ENCODE data around the gene COMT.
"Not testable (repeated sequence)": the region's sequence is repeated elsewhere in the genome, so short reads cannot be mapped to it uniquely, and the experiment has no call there.

Gene COMT

DNA sequence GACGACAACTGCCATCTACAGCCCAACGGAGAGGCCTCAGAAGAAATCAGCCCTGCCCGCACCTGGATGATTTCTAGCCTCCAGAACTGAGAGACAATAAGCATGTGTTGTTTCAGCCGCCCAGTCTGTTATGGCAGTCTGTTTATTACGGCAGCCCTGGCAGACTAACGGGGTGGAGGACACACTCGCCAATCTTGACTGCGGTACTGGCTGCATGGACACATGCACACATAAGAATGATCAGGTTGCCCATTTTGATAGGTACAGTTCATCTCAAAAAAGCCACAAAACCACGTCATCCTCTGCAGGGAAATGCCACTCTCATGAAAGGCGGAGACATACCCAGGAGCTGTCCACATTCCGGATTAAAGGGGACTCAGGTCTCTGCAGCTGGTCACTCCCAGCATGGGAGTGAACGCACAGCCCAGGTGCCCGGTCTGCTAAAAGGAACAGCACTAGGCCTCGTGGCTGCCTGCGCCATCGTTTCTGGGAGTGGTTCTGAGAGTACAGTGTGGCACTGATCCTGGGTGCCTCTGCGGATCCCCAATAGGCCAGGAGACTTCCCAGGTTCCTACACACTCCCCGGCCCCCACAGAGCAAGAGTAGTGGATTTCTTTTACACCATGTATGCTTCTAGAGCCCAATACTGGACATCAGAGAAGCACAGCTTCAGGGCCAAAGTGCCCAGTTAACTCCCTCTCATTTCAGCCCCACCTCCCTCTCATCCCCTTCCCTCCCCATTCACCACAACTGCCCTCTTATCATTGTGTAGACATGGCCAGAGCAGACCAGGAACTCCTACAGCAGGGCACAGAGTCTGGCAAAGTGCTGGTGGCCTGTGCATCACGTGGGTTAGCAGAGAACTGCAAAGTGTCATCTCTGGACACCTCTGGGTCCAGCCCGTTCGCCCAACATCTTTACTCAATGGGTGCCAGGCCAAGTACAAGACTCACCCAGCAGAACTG lies 11.7 kb upstream of the COMT start:
- DNase-seq = no peak

DNA sequence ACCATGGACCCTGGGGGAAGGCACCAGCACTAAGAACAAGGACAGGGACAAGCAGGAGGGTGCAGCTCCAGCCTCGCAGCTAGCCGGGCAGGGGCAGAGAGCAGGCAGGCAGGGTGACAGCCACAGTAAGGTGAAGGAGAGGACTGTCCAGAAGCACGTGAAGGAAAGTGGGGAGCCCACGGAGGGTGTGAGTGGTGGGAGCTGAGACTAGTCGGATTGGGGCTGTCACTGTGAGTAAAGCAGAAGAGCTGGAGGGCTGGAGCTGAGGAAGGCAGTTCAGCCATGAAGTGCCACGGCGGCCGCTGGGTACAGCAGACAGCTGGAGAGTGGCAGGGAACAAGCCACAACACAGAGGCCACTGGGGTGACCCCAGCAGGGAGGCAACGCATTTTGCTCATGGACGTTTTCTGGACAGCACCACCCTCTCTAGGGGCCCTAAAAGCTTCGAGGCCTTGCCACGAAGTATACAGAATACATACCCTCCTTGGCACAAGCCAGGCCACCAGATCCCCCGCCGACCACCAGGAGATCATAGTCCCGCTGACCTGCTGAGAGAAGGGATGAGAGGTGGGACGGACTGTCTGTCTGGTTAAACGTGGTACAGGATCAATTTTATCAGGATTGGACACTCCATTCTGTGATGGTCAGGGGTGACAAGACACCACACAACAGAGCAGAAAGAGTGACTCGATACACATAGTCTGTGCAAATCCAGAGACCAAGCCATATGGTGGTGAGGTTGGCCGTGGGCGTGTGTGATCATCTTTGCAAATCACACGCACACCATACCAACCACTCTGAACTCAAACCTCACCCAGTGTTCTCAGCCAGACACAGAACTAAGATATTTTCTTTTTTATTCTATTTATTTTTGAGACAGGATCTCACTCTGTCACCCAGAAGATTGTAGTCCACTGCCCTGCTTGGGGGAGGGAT lies 10.8 kb upstream of the COMT start:
- no peak for DNase-seq

DNA sequence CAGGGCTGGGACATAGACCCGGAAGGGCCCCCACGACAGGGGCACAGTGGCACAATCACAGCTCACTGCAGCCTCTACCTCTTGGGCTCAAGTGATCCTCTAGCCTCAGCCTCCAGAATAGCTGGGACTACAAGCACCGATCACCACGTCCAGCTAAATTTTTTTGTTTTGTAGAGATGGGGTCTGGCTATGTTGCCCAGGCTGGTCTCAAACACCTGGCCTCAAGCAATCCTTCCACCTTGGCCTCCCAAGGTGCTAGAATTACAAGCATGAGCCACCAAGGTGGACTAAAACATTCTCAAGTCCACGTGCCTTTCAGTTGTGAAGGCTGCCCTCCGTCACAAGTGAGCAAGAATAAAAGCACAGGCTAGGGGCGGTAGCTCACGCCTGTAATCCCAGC lies 10.1 kb upstream of the COMT start:
- no peak for DNase-seq

DNA sequence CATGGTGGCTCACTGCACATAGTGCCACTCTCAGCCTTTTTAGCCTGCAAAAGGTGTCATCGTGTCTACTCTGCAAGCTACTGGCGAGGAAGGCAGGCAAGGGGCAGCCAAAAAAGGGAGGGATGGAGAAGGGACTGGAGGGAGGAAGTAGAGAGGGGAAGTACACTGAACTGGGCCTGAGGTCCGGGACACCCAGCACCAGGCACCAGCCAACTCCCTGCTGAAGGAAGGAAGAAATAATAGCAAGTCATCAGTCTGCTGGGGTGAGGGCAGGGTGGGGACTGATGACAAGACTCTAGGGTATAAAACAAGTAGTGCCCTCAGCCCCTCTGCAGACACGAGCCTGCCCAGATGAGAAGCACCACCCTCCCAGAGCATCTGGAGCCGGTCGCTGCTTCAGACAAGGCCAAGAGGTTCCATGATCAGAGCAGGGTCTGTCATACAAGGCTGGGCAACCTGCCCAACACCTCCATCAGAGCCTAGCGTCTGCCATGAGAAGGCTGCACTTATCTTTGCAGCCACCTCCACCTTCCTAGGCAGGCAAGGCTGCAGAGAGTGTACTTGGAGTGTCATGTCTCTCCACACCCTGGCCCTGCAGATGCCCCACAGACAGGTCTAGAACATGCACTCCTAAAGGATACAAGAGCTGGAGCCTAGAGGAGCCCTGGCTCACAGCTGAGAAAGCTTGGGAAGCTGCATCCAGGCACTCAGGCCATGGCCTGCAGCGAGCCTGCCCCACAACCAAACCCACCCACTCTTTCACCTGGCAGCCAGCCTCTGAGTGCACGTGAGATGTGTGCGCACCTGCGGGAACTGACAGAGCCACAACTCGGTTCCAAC lies 9.0 kb upstream of the COMT start:
- DNase-seq = no peak

DNA sequence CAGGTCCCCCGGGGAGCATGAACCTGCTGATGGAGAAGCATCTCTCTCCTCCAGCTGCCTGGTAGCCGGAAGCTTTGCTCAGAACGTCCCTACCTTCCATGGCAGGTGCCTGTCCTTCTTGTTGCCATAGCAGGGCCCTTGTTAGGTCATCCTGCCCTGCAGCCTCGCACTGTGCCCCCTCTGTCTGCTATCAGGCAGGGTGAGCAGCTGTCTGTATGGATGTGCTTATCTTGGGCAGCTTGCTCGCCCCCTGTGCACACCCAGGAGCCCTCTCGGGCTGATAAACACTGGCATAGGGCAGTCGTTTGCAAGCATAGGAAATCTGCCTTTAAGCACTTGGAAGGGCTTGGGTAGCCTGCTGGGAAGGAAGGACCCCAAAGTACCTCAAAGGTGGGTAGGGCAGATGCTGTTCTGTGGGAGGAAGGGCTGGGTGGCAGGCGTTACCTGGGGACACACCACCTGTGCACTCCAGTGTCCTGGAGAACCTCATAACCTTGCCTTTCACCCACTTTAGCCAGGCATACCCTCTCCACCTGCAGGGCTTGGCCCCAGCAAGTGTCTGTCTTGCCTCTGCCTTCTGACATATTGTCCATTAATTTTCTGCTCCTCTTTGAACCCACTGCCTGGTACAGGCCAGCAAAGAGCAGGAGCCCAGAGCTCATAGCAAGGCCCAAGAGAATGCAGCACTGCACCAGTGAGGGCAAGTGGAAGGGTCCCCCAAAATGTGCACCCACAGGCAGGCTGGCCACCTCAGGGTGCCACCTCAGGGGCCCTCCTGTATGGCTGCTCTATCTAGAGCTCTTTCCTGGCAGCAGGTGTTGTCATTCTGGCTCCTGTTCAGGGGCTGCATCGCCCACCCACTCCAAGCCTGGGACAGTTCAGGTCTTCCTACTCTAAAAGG lies 8.0 kb upstream of the COMT start:
- DNase-seq = no peak

DNA sequence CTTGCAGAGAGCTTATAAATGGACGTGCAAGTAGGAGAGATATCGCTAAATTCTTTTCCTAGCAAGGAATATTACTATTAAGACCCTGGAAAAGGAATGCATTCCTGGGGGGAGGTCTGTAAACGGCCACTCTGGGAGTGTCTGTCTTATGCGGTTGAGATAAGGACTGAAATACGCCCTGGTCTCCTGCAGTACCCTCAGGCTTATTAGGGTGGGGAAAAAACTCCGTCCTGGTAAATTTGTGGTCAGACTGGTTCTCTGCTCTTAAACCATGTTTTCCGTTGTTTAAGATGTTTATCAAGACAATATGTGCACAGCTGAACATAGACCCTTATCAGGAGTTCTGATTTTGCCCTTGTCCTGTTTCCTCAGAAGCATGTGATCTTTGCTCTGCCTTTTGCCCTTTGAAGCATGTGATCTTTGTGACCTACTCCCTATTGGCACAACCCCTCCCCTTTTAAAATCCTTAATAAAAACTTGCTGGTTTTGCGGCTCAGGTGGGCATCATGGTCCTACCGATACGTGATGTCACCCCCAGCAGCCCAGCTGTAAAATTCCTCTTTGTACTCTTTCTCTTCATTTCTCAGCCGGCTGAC lies 6.4 kb upstream of the COMT start:
- DNase-seq = not testable (repeated sequence)

DNA sequence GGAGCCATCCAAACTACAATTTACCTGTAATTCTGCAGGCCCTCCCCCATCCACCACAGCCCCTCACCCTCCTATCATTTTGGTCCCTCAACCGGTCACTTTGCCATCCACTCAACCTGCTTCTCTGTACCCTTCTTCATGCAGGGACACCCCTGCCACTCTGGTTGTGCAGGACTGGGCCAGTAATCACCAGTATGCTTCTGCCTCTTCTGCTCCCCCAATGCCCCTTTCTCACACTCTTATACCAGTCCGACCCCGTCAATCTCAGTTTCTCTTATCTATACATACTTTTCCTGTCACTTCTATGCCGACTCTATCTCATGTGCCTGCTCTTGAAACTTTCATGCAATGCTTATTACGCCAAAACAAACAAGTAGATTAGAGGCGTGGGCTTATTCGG lies 5.1 kb upstream of the COMT start:
- DNase-seq = no peak

DNA sequence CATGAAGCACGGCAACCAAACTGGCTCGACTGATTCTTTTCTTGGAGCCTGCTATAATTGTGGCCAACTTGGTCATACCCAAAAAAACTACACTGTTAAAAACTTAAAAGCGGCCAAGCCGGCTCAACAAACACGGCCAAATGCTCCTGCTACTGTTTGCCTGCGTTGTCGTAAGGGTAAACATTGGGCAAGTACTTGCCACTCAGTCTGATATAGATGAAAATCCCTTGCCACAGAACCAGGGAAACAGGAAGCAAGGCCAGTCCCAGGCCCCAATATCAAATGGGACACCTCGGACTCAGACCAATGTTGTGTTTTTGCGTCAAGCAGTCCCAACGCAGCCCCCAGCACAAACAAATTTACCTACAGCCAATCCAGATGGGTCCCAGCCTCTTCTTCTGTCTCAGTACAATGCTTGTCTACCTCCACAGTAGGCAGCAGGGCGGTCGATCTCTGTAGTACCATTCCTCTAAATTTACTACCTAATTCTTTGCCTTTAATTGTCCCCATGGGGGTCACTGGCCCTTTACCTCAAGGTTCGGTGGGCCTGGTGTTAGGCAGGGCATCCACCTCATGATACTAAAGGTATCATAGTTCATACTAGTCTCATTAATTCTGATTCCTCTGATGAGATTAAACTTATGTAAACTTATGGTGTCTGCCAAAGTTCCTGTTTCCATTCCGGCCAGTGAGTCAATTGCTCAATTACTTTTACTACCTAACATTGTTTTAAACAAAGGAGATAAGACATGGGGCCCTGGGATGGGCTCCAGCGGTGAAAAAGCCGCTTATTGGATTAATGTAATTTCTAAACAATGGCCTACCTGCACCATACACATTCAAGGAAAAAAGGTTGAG lies 3.7 kb upstream of the COMT start:
- no peak for DNase-seq

DNA sequence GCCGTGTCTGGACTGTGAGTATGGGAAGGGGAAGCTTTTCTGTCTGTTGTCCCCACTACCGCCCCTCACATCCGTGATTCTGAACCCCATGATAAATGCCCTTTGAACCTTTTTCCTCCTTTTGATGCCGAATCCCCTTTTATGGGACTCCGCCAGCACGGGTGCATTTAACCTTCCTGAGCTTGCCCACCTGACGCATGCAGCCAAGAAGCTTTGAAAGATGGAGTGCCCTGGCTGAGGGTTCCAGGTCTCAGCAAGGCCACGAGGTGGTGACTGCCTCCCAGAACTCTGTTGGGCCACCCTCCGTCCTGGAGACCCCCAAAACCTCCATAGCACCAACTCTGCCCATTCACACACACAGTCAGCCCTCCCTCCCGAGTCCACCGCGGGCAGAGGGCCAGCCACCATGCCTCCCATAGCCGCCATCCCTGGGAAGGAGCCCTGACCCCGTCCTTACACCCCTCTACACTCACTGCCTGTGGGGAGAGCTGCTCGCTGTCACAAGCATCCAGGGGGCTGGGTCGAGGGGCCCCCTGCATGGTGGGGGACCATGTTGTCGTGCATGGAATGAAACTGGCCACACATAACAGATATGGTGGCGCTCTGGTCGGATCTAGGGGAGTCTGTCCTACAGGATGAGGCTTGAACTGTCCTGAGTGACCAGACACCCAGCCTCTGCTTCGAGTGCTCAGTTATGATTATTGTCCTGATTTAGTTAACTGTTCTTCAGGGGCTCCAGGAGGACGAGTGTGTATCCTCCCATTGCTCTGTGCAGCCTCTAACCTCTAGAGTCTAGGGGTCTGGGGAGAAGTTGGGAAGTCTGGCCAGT lies 822 bp upstream of the COMT start:
- DNase-seq = no peak

DNA sequence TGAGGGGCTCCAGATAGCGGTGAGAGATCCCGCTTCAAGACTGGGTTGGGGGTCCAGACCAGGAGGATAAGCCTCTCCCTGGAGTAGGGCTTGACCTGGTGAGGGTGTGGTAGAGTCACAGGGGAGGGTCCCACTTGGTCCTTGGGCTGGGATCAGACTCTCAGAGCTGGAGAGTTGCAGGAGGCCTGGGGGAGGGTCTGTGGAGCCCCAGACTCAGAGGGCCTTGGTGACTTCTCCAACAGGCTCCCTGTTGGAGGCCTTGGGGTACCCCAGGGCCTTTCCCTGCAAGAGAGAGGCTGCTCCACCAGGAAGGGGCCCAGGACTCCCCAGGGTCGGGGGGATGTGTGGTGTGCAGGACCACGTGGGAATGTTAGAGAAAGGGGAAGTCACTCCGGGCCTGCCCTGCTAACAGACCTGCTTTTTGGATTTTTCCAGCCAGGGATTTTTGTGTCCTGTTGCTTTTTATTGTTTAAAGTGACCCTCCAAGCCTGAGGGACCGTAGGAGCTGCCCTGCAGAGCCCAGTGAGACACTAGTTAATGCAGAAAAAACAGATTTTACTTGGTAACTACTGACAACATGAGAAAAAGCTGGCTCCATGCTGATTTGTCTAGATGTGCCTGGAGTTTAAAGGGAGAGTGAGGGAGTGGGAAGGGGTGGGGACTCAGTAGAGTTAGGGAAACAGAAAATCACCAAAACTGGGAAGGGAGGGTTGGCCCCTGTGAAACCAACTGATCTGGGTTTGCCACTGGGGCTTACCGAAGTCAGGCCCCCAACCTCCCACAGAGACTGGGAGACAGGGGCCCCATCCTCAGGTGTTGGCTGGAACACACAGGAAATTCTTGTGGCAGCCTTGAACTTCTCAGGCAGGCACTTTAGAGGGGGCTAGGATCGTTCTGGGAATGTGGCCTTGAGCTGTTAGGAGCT lies 847 bp downstream of the COMT start:
- DNase-seq = peak; percentile 23

DNA sequence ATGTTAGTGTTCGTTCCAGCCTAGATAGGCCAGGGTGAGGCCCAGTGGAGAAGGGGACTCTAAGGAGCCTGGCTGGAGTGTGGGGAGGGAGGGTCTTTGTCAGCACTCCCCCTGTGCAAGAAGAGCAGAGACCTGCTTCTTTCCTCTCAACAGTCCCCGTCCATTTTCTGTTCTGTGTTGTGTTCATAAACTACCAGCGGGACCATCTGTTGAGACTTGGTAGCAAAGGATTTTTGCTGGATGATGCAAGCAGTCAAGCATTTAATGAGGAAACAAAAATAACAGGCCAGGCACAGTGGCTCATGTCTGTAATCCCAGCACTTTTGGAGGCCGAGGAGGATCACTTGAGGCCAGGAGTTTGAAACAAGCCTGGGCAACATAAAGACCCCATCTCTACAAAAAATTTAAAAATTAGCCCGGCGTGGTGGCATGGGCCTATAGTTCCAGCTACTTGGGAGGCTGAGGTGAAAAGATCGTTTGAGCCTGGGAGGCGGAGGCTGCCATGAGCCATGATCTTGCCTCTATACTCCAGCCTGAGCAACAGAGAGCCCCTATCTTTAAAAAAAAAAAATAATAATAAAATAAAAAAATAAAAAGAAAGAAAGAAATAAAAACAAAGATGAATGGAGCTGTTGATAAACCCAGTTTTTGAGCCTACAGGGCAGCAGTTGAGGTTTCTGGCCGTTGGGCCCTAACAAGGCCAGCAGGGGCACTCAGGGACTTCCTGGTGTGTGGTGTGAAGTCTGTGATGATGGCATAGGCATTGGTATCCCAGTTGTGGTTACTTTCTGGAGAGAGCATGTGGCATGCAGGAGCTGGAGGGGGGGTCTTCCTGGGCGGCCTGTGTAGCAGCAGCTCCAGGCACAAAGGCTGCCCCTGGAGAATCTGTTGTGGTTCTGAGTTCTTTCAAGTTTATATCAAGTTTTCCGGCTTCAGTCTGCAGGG lies 1.8 kb downstream of the COMT start:
- no peak for DNase-seq

DNA sequence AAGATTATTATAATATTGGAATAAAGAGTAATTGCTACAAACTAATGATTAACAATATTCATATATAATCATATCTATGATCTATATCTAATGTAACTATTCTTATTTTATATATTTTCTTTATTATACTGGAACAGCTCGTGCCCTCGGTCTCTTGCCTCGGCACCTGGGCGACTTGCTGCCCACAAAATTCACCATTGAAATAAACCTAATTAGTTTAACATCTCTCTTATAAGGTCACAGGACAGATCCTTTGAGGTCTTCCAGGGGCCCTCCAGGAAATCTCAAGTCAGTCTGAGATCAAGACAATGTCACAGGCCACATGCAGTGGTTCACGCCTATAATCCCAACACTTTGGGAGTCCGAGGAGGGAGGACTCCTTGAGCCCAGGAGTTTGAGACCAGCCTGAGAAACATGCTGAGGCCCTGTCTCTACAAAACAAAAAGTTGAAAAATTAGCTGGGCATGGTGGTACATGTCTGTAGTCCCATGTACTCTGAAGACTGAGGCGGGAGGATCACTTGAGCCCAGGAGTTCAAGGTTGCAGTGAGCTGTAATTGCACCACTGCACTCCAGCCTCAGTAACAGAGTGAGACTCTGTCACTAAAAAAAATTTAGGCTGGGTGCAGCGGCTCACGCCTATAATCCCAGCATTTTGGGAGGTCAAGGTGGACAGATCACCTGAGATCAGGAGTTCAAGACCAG lies 6.6 kb downstream of the COMT start:
- DNase-seq = no peak

DNA sequence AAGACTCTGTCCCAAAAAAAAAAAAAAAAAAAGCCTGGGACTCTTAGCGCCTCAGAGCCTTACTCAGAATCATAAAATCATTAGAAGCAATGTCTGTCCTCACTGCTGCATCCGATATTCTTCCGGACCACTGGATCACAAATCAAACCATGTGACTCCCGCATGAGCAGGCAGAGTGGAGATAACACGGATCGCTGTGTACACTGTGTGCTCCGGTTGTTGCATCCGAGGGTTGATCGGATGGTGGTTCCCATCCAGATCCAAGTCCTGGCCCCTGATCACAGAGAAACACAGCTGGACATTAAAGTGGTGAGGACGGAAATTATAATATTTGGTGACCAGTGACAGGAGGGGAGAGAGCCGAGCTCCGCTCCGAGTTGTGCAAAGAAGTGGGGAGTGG lies 9.8 kb downstream of the COMT start:
- DNase-seq = no peak

DNA sequence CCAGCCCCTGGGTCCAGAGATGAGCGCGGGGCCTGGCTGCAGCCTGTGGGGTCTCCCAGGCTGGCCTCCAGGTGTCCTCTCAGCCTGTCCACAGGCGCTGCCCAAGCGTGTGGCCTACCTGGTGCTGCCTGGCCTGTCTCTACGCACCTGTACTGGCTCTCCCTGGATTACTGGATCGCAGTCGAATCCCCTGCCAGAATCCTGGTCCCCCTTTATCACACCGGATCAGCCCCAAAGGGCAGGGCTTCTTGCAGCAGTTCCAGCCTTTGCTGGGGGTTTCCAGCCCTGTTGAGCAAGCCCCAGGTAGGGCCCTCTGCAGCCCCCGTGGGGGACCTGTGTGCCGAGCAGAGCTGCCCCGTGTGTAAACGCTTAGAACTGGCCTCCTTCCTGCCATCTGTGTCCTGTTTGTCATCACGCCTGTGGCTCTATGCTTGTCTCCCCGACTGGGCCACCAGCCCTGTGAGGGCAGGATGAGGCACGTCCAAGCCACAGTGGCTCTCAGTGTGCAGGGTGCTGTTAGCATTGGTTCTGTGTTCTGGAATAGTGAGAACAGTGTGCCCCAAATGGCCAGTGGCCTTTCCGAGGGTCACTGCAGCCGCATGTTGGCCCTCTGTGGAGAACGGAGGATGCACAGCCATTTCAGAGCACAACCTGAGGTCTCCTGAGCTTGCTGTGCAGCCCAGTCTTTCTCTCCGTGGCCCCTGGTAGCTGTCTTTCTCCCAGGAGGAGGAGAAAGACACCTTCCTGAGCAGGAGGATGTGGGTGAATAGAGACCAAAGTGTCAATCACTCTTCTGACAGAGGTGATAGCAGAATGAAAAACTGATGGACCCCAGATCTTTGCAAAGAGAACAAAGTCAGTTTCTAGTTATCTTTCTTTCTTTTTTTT lies 13.9 kb downstream of the COMT start:
- no peak for DNase-seq

DNA sequence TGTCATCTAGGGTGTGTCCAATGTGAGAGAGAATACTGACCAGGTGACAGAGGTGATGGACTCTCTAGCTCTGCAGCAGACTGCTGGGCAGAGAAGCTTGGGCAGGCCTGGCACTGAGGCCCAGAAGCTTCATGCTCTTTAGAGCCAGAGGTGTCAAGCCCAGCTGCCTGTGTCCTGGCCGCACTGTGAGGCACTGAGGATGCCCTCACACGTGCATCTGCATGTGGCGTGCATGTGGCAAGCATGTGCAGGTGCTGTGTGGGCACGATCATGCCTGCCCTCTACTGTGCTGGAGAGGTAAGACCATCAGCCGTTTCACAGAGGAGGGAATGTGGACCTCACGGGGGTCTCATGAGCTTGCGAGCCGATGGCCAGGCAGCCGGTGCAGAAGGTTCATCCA lies 15.9 kb downstream of the COMT start:
- no peak for DNase-seq

Measured in midbrain (tissue), 1 donor.